Tongue (tissue), 3 donors: ENCODE results near the gene SULT1A4. TPM values are rescaled to one million over a fixed set of nuclear protein-coding genes. Genes with fewer than 3 reads are reported as not detected.
"Not testable (repeated sequence)": the region's sequence is repeated elsewhere in the genome, so short reads cannot be mapped to it uniquely, and the experiment has no call there.

Experiments
- DNase-seq: peaks from one replicate; pipeline ENCODE4 v3.0.0-alpha.2; 2015
- small RNA-seq: library from RNA; depleted of rRNA; stranded (forward); fragments of <200 nt; gene quantifications from one replicate; pipeline ENCODE3, GENCODE V24; 2014; ENCODE audit warnings: low replicate concordance
- total RNA-seq: library from RNA; depleted of rRNA; stranded (reverse); fragments of >200 nt; gene quantifications from one replicate; pipeline ENCODE4 v1.2.3, GENCODE V29; 2014

Gene SULT1A4
- 2.3 TPM for total RNA-seq

DNA sequence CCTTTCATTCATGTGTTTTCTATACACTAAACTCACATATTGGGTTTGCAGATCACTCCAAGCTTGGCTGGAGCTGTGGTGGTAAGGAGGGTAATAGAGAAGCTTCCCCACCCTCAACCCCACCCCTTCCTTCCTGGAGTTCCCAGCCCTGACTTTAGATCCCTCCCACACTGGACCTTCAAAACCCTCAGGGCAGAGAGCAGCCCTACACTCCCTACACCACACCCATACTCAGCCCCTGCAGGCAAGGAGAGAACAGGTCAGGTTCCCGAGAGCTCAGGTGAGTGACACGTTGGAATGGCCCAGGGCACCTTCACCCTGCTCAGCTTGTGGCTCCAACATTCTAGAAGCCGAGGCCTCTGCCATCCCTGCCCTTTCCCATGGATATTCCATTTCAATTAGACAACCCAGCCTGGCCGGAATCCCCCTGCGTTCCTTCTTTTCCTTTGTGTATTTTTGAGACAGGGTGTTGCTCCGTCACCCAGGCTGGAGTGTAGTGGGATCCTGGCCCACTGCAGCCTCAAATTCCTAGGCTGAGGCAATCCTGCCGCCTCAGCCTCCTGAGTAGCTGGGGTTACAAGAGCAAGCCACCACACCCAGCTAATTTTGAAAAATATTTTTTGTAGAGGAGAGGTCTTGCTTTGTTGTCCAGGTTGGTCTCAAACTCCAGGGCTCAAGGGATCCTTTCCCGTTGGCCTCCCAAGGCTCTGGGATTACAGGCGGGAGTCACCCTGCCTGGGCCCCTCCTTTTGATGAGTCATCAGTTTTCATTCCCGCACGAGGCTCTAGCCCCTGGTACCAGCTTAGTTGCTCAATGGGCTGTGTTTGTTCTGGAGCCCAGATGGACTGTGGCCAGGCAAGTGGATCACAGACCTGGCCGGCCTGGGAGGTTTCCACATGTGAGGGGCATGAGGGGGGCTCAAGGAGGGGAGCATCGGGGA lies at the start of gene SULT1A4:
Gene SULT1A4 (plus strand): TSS at position 208 of the 941 bp plus-strand sequence. CDS start 1,473 bp downstream, outside the sequence.
- DNase-seq, result not testable (repeated sequence)

DNA sequence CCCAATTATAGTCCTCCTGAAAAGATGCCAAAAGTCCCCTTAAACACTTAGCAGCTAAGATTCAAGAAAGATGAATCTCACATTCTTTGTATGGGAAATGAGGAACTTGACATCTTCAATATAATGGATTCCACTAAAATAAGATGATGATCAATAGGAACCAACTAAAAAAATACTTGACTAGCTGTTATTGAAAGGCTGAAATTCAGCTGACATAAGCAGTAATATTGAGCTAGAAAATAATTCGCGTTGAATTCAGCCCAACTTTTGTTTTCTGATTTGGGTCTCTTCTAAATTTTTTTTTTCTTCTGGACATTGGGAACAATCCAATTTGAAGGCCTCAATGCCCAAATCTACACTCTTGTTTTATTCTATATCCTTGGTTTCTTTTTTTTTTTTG lies 36.1 kb upstream of the SULT1A4 start:
- DNase-seq, result not testable (repeated sequence)

GRCh38 chr16:29425390-29425789 lies 34.3 kb upstream of the SULT1A4 start:
- not testable (repeated sequence) for DNase-seq

GRCh38 chr16:29453754-29454153 lies 6.0 kb upstream of the SULT1A4 start:
- not testable (repeated sequence) for DNase-seq

GRCh38 chr16:29454269-29454668 lies 5.4 kb upstream of the SULT1A4 start, which contains the start of the genes BOLA2 and SLX1B:
TSS of gene BOLA2 (minus strand) at chr16:29454351. CDS start at chr16:29454253, 98 bp downstream.
TSS of gene SLX1B (plus strand) at chr16:29454533.
- not testable (repeated sequence) for DNase-seq

- DNase-seq, result not testable (repeated sequence)
Measured at GRCh38 chr16:29454828-29455227, 4.9 kb upstream of the SULT1A4 start.

- not testable (repeated sequence) for DNase-seq
Measured at GRCh38 chr16:29457660-29458059, 2.1 kb upstream of the SULT1A4 start.

DNA sequence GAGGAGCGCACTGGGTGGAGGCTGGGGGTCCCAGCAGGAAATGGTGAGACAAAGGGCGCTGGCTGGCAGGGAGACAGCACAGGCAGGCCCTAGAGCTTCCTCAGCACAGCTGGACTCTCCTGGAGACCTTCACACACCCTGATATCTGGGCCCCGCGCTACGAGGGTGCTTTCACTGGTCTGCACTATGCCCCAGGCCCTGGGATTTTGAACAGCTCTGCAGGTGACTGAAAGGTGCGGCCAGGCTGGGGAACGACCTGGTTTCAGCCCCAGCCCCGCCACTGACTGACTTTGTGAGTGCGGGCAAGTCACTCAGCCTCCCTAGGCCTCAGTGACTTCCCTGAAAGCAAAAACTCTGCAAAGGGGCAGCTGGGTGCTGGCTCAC lies 926 bp downstream of the SULT1A4 start:
- not testable (repeated sequence) for DNase-seq

- not testable (repeated sequence) for DNase-seq
Measured at GRCh38 chr16:29465985-29466824, 6.5 kb downstream of the SULT1A4 start.

- DNase-seq, result not testable (repeated sequence)
Measured at GRCh38 chr16:29466904-29467303, 7.2 kb downstream of the SULT1A4 start.

DNA sequence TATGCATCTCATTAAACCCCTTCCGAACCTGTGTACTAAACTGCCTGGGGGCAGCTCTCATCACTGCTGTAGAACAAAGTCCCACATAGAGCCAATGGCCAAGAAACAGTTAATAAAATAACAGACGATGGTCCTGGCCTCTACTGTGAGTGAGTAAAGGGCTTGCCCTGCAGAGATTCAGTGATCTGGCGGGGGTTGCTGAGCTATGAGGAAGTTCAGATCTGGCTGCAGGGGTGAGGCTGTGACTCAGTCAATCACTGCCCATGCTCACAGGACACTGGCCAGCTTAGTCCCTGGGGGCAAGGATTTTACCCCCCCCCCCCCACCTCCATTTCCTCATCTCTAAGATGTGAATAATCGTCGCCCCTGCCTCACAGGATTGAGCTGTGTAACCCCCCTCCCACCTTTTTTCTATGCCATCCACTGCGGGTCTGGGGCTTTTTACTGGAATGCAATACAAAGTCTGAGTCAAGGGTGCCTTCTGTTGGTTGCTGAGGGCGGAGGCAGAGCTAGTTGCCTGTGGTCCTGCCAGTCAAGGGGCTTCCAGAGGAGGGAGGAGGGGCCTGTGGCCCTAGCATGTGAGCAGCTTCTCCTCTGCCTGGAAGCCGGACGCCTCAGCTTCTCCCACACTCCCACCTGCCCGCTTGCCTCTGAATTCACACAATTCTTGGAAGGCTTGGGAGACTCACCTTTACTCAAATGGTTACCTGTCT lies 8.1 kb downstream of the SULT1A4 start:
- DNase-seq, result not testable (repeated sequence)

DNA sequence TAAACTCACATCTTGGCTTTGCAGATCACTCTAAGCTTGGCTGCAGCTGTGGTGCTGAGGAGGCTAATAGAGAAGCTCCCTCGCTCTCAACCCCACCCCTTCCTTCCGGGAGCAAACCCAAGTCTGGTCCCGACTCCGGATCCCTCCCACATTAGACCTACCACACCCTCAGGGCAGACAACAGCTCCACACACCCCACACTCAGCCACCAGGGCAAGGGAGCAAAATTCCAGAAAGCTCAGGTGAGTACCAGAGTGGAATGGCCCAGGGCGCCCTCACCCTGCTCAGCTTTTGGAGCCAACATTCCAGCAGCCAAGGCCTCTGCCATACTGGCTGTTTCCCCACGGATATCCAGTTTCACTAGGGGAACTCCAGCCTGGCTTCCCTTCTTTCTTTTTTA lies 9.9 kb downstream of the SULT1A4 start:
- not testable (repeated sequence) for DNase-seq

- not testable (repeated sequence) for DNase-seq
Measured at GRCh38 chr16:29472065-29472464, 12.4 kb downstream of the SULT1A4 start.

- DNase-seq, result not testable (repeated sequence)
Measured at GRCh38 chr16:29482276-29482675, 22.6 kb downstream of the SULT1A4 start.

GRCh38 chr16:29506308-29506707 lies 46.6 kb downstream of the SULT1A4 start, which contains the start of gene NPIPB12:
TSS of gene NPIPB12 (minus strand) at chr16:29506408.
- DNase-seq, result not testable (repeated sequence)

Small RNAs within 50 kb of the gene (small RNA-seq; reads per million reads assigned to genes)
- gene AC133555.2, result not detected

Other genes with a start within 250 kb of the SULT1A4 start
- 2.1 TPM for gene NPIPB11, start 53.2 kb upstream of the SULT1A4 start, total RNA-seq
- 8.6 TPM for gene BOLA2, start 5.6 kb upstream of the SULT1A4 start, total RNA-seq
- 6.2 TPM for gene SLX1B, start 5.4 kb upstream of the SULT1A4 start, total RNA-seq
- gene NPIPB12, start 46.5 kb downstream of the SULT1A4 start, total RNA-seq, result 24.6 TPM
- 0.62 TPM for gene SPN, start 203.3 kb downstream of the SULT1A4 start, total RNA-seq
- 24.9 TPM for gene QPRT, start 219.3 kb downstream of the SULT1A4 start, total RNA-seq